Panc1 (cell line): ENCODE measurements around the gene TTLL5.

ENCODE experiments used
- SIN3A ChIP-seq: IDR thresholded peaks from 2 replicates; pipeline ENCODE4 v1.6.1; 2012; ENCODE audit warnings: low read depth, mild to moderate bottlenecking, low read length, moderate library complexity, borderline replicate concordance; ENCODE audit not compliant: insufficient read depth
- TF ChIP-seq, protein P1 (sequence below): fragments of 450-650 bp; IDR thresholded peaks from 2 replicates; pipeline ENCODE4 v1.5.1; 2017; ENCODE audit warnings: mild to moderate bottlenecking

DNA sequence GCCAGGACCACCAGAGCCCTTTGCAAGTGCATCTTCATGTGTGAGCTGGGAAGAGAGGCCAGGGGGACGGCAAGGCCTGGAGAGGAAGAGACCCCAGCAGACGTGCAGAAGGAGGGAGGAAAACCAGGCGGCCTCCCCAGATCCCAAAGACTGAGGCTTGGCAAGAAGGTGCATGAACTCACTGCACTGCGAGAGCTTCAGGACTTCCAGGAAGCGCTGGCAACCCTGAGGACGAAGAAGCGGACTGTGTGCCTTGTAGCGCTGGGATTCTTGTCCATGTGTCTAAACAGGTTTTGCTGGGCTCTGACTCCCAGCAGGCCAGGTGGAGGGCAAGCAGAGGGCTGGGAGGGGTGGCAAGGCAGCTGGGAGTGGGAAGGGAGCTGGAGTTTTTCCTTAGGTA, 319.8 kb downstream of the TTLL5 start:
- TF ChIP-seq SIN3A = no peak
- TF ChIP-seq, protein P1, sequence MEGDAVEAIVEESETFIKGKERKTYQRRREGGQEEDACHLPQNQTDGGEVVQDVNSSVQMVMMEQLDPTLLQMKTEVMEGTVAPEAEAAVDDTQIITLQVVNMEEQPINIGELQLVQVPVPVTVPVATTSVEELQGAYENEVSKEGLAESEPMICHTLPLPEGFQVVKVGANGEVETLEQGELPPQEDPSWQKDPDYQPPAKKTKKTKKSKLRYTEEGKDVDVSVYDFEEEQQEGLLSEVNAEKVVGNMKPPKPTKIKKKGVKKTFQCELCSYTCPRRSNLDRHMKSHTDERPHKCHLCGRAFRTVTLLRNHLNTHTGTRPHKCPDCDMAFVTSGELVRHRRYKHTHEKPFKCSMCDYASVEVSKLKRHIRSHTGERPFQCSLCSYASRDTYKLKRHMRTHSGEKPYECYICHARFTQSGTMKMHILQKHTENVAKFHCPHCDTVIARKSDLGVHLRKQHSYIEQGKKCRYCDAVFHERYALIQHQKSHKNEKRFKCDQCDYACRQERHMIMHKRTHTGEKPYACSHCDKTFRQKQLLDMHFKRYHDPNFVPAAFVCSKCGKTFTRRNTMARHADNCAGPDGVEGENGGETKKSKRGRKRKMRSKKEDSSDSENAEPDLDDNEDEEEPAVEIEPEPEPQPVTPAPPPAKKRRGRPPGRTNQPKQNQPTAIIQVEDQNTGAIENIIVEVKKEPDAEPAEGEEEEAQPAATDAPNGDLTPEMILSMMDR = no peak
